ENCODE data around the gene TMEM117. TPM values are rescaled to one million over a fixed set of nuclear protein-coding genes. Genes with fewer than 3 reads are reported as not detected.

TMEM117 gene
- total RNA-seq, 1 donor from 2014 or later = 11.6 TPM

DNA sequence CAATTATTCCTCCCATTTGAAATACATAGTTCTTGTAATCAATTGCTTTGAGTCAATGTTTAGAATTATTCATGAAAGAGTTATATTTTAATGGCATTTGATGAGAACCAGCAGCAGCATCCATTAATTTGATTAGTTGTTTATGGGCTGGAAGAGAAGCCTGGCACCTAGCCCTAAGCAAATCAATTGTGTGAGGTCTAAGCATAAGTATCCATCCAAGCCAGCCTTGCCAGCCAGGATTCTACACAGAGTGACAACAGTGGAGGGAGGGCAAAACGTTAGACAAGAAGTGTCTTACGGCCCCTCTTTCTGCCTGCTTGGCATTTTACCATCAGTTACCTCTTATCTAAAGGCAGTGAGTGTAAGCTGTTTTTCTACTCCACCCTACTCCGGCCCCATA, 561.8 kb downstream of the TMEM117 start:
- Mint-ChIP-seq H3K4me3 (ENCODE audit: low read depth) (no peak overlapping the region), H3K9me3 (ENCODE audit: low read depth) (peaks cover 3% of the 10 kb centered on the region), H3K36me3 (ENCODE audit: insufficient read depth) (no peaks in the 10 kb centered on the region), H3K27ac (no peak overlapping the region), H3K27me3 (no peaks in the 10 kb centered on the region), H3K4me1 (ENCODE audit: low read depth) (no peaks in the 10 kb centered on the region)
- no peak for DNase-seq (ENCODE audit: low spot score, unreplicated experiment)
- no peak for TF ChIP-seq CTCF (IDR thresholded peaks at IDR 0.05; ENCODE audit: unreplicated experiment)

DNA sequence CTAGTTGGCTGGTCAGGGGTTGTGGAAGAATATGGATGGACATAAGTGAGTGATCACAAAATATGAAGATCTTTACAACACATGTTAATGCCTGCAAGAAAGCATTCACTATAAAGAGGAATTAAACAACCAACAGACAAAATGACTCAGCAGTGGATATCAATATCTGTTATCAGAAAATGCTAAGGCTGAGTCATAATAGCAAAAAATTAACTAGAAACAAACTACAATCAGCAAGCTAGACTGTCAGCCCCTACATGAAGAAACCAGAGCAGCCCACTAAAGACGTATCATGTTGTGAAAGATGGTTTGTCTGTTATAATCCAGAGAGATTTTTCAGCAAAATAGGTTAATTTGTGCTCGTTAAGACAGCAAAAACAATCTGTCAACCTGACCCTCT, 567.3 kb downstream of the TMEM117 start:
- TF ChIP-seq CTCF (IDR thresholded peaks at IDR 0.05; ENCODE audit: unreplicated experiment) = no peak
- no peaks in the 10 kb centered on the region for H3K27me3 Mint-ChIP-seq
- peaks cover 3% of the 10 kb centered on the region for H3K9me3 Mint-ChIP-seq (ENCODE audit: low read depth)
- DNase-seq (ENCODE audit: low spot score, unreplicated experiment) = no peak
- no peaks in the 10 kb centered on the region for H3K36me3 Mint-ChIP-seq (ENCODE audit: insufficient read depth)
- no peak overlapping the region for H3K4me3 Mint-ChIP-seq (ENCODE audit: low read depth)
- H3K27ac Mint-ChIP-seq = no peak overlapping the region
- H3K4me1 Mint-ChIP-seq (ENCODE audit: low read depth) = peaks cover 11% of the 10 kb centered on the region

- Mint-ChIP-seq H3K9me3 (ENCODE audit: low read depth) (peaks cover 3% of the 10 kb centered on the region), H3K4me3 (ENCODE audit: low read depth) (no peak overlapping the region), H3K36me3 (ENCODE audit: insufficient read depth) (no peaks in the 10 kb centered on the region), H3K27ac (no peak overlapping the region), H3K4me1 (ENCODE audit: low read depth) (peaks cover 11% of the 10 kb centered on the region), H3K27me3 (no peaks in the 10 kb centered on the region)
- DNase-seq (ENCODE audit: low spot score, unreplicated experiment) = no peak
- TF ChIP-seq CTCF (IDR thresholded peaks at IDR 0.05; ENCODE audit: unreplicated experiment) = no peak
Measured at GRCh38 chr12:44405297-44405696, 569.4 kb downstream of the TMEM117 start.

- Mint-ChIP-seq H3K27me3 (no peaks in the 10 kb centered on the region), H3K27ac (no peak overlapping the region), H3K9me3 (ENCODE audit: low read depth) (peaks cover 4% of the 10 kb centered on the region), H3K36me3 (ENCODE audit: insufficient read depth) (no peaks in the 10 kb centered on the region), H3K4me1 (ENCODE audit: low read depth) (peaks cover 2% of the 10 kb centered on the region), H3K4me3 (ENCODE audit: low read depth) (no peak overlapping the region)
- no peak for TF ChIP-seq CTCF (IDR thresholded peaks at IDR 0.05; ENCODE audit: unreplicated experiment)
- no peak for DNase-seq (ENCODE audit: low spot score, unreplicated experiment)
Measured at GRCh38 chr12:44422559-44422958, 586.7 kb downstream of the TMEM117 start.

DNA sequence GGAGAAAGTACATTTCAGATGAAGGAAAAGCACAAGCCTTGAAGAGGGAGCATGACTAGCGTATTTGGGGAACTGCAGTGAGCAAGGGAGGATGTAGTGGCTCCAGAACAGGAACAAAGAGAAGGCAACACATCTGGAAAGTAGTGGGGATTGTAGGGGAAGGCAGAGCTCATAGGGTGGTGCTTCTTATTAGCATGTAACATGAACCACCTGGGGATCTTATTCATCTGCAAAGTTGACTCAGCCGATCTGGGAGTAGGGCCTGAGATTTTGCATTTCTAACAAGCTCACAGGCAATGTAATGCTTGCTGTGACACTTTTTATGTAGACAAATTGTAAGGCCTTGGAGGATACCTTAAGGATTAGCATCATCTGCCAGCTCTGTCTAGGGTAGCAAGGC, 592.9 kb downstream of the TMEM117 start:
- no peak for TF ChIP-seq CTCF (IDR thresholded peaks at IDR 0.05; ENCODE audit: unreplicated experiment)
- Mint-ChIP-seq H3K4me3 (ENCODE audit: low read depth) (no peak overlapping the region), H3K27me3 (no peaks in the 10 kb centered on the region), H3K27ac (no peak overlapping the region), H3K36me3 (ENCODE audit: insufficient read depth) (no peaks in the 10 kb centered on the region), H3K9me3 (ENCODE audit: low read depth) (no peaks in the 10 kb centered on the region), H3K4me1 (ENCODE audit: low read depth) (peaks cover 2% of the 10 kb centered on the region)
- no peak for DNase-seq (ENCODE audit: low spot score, unreplicated experiment)

Measured in progenitor cell of endocrine pancreas (in vitro differentiated cells).